GM19372 (cell line): ENCODE measurements around the gene ATP5F1D.
A peak's percentile ranks its signal among the peaks of the same experiment; 100 is the strongest.

Experiments
- ATAC-seq: cut with Tn5 transposase; IDR thresholded peaks from one replicate; pipeline ENCODE4 v1.9.1; 2021; ENCODE audit warnings: mild to moderate bottlenecking, low read depth, moderate library complexity; ENCODE audit not compliant: unreplicated experiment

The ATP5F1D gene

DNA sequence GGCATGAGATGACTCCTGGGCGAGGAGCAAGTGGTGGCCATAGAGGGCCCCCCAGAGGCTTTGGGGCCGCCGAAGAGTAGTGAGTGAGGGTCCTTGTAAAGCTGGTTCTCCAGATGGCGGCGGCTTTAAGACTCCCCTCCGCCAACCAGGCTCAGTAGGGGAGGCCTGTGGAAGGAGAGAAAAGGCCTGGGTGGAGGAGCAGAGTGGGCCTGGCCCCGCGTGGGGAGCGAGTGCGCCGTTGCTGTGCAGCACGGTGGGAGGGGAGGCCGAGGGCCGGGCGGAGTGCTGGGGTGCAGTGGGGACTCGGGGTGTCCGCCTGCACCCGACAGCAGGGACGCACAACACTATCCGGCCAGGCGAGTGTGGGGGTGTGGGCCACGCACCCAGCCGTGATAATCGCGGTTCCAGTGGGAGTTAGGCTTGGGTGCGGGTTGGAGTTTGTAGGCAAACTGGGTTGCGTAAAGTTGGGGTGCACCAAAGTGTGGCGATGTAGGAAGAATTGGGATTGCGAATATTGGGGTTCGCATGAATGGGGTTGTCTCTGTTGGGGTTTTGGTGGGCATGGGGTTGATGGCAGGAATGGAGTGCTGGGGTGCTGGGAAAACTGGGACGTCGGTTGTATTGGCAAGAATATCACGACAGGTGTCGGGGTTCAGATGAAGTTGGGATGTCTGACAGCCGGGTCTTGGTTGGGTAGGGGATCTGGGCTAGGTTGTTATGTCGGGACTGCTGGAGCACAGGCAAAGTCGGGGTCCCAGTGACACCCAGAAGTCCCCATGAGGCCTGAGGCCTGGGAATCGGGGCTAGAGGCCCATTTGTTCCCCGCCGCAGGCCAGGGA, 26.9 kb downstream of the ATP5F1D start:
- ATAC-seq: no peak

DNA sequence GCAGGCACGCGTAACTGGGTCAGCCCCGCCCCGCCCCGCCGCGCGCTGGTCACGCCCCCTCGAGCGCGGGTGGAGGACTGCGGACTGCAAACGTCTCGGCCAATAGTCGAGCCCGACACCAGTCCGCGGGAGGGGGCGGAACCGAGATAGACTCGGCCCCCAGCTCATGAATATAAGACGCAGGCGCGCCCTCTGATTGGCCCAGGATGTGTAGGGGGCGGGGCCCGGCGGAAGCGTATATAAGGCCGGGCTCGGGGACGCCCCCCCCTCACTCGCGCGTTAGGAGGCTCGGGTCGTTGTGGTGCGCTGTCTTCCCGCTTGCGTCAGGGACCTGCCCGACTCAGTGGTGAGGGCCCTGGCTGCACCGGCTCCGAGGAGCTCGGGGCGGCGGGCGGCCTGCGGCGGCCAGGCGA, 27.5 kb downstream of the ATP5F1D start, which contains the start of gene CIRBP:
Gene CIRBP, plus strand, starts transcription at position 268 of the 413 bp plus-strand sequence. CDS start 1,602 bp downstream, outside the sequence.
- ATAC-seq: peak; percentile 55

DNA sequence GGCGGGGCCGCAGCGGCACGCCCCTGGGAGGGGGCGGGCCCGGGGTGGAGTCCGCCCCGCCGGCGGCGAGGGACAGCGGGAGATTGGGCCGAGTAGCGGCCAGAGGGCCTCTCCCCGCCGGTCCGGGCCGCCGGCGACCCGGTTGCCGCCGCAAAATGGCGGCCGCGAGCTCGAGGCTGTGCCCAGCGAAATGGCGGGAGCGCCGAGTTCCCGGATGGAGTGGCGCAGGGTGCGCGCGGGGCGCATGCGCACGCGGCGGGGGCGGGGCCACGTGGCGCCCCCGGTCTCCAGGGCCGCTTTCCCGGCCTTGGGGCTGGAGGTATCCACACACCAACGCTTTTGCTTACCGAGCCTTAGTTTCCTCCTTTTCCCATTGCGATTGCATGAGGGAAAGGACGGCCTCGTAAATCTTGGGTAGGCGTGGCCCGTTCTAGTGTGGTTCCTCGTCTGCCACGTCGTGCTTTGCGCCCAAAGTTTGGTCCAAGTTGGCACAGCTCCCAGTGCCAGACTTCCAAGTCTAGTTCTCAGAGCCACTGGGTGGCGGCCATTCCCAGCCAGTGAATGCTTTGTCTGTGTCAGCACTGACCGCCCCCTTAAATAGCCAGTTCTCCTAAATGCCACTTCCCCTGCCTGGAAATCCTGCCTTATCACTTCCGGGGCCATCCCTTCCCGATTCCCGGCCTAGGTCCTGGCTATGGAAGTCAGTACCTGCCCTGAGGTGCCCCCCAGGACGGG, 28.1 kb downstream of the ATP5F1D start:
- ATAC-seq: peak; percentile 30

DNA sequence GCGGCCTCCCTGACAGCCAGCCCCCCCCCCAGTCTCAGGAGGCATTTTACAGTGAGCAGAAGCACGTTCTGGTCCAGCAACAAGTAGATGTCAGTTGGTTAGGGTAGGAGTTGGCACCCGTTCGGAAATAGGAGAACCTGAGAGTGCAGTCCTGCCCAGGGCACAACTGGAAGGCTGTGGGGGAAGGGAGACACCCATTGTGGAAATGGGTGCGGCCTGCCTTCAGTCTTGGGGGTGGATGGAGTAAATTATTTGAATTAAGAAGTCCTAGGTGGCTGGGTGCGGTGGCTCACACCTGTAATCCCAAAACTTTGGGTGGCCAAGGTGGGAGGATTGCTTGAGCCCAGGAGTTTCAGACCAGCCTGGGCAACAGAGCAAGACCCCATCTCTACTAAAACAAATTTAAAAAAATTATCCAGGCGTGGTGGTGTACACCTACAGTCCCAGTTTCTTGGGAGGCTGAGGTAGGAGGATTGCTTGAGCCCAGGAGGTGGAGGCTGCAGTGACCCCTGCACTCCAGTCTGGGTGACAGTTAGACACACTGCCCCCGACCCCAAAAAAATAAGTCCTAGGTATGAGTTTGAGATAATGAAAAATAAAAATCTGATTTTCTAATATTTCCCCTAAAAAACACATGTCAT, 28.8 kb downstream of the ATP5F1D start:
- no peak for ATAC-seq

DNA sequence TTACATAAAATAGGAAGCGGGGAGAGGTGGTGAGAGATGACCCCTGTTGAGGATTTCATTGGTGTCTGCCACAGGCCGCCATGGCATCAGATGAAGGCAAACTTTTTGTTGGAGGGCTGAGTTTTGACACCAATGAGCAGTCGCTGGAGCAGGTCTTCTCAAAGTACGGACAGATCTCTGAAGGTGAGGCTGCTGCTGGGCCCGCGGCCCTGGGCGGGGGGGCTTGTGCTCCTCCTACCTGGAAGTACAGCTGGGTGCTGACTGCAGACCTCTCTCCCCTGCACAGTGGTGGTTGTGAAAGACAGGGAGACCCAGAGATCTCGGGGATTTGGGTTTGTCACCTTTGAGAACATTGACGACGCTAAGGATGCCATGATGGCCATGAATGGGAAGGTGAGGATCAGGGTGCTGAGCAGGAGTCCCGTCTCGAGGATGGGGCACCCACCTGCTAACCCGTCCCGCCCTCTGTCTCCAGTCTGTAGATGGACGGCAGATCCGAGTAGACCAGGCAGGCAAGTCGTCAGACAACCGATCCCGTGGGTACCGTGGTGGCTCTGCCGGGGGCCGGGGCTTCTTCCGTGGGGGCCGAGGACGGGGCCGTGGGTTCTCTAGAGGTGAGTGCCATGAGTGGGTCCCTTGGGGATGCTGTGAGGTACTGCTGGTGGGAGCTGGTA, 29.4 kb downstream of the ATP5F1D start:
- no peak for ATAC-seq

DNA sequence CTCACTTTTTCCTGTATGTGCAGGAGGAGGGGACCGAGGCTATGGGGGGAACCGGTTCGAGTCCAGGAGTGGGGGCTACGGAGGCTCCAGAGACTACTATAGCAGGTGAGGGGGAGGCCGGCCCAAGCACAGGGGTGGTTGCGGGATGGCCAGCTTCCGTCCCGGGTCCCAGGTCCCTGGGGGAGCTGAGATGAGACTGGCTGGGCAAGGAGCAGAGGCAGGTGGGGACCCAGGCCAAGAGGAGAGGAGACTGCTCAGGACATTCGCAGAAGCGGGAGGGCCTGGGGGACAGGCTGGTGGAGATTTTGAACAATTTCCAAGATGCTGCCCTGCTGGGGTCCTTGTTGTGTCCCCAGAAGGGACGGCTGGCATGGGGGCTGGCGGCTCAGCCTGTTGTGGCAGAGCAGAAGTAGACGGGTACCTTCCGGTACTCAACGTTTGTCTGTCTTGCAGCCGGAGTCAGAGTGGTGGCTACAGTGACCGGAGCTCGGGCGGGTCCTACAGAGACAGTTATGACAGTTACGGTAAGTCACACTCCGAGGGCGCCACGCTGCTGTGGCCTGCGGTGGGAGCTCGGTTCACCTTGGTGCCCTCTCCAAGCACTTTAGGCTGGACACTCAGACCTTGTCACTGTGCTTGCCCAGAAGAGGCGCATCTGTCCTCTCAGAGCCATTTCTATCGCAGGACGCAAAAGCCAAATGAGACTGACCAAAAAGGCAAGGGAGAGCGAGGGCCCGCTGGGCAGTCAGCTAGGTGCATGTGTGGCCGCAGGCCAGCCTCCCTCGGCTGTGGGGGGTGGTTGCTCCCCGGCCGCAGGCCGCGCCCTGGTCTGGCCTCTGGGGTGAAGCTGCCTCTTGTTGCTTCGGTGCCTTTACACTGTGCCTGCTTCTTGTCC, 30.2 kb downstream of the ATP5F1D start:
- ATAC-seq: no peak

DNA sequence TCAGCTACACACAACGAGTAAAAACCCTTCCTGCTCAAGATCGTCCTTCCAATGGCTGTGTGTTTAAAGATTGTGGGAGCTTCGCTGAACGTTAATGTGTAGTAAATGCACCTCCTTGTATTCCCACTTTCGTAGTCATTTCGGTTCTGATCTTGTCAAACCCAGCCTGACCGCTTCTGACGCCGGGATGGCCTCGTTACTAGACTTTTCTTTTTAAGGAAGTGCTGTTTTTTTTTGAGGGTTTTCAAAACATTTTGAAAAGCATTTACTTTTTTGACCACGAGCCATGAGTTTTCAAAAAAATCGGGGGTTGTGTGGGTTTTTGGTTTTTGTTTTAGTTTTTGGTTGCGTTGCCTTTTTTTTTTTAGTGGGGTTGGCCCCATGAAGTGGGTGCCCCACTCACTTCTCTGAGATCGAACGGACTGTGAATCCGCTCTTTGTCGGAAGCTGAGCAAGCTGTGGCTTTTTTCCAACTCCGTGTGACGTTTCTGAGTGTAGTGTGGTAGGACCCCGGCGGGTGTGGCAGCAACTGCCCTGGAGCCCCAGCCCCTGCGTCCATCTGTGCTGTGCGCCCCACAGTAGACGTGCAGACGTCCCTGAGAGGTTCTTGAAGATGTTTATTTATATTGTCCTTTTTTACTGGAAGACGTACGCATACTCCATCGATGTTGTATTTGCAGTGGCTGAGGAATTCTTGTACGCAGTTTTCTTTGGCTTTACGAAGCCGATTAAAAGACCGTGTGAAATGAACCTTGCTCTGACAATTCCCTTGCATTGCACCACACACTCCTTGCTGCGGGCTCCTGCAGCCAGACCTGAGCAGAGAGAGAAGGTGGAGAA, 31.1 kb downstream of the ATP5F1D start:
- ATAC-seq: no peak

DNA sequence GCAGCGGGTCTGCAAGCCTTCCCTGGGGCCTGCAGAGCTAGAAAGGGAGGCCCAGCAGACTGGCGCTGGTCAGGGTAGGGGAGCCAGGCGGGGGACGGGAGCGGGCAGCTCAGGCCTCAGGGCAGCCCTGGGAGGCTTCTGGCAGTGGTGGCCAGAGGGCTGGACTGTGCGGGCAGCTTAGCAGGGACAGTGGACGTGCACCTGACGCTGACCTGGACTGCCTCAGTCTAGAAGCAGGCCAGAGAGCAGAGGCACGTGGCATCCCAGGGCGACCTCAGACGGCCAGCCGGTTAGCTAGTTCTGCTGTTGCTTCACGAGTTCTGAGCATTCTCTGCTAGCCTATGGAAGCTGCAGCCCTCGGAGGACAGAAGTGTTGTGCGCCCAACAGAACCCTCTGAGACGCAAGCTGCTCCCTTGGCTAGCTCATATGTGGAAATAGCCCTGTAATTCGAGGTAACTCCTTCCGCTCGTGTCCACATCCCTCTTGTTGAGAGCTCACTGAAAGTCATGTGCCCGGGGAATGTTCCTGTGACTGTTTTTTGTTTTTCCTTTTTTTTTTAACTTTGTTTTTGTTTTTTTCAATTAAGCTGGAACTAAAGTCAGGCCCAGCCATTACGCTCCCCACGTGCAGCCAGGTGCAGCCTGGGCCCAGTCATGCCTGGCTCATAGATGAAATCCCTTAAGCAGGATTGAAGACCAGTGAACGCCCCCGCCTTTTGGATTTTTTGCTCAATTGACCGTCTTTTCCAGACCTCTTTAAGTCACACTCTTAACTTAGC, 31.9 kb downstream of the ATP5F1D start:
- ATAC-seq: no peak

DNA sequence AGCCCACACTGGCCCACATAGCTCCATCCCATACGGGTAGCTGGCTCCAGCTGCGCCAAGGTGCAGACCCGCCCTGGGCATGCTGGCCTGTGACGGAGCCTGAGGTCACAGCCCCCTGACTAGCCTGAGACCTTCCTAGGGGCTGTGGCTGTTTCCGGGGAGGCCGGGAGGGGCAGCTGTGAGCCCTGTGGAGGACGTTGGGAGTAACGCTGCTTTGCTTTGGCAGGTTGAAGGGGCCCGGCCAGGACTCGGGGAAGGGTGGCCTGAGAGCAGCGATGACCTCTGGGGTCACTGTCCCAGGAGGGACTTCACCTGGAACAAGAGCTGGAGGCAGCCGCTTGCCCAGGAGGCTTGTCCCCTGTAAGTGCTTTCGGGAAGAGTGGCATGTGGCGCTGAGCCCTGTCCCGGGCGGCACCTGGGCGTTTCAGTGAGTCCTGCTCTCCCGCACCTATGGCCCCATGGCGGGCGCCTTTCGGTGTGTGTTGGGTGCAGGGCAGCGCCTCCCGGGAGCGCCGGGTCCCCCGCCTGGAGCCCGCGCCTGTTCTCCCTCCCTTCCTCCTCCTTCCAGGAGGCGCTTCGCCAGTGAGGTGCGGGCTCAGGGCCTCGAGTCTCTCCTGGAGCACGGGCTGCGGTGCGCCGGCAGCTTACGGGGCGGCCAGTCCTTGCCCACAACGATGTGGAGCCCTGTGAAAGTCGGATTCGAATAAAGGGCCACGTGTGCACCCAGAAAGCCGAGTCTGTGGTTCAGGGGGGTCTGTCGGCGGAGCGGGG, 32.7 kb downstream of the ATP5F1D start:
- no peak for ATAC-seq

DNA sequence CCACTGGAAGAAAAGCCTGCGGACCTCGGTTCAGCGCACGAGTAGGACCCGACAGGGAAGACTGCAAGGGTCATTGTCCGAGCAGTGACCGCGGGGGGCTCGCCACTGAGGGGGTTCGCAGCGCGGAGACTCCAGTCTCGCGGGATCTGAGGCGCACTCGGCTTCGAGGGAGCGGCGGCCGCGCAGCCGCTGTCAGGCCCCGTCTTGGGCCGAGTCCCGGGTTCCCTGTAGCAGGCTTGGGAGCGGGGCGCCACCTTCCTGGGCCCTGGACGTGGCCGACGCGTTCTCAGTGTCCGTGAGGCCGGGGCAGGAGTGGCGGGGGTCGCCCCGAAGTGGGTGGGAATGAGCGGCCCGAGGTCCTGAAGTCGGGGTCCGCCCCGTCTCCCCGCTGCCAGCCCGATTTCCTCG, 33.3 kb downstream of the ATP5F1D start:
- ATAC-seq: no peak

DNA sequence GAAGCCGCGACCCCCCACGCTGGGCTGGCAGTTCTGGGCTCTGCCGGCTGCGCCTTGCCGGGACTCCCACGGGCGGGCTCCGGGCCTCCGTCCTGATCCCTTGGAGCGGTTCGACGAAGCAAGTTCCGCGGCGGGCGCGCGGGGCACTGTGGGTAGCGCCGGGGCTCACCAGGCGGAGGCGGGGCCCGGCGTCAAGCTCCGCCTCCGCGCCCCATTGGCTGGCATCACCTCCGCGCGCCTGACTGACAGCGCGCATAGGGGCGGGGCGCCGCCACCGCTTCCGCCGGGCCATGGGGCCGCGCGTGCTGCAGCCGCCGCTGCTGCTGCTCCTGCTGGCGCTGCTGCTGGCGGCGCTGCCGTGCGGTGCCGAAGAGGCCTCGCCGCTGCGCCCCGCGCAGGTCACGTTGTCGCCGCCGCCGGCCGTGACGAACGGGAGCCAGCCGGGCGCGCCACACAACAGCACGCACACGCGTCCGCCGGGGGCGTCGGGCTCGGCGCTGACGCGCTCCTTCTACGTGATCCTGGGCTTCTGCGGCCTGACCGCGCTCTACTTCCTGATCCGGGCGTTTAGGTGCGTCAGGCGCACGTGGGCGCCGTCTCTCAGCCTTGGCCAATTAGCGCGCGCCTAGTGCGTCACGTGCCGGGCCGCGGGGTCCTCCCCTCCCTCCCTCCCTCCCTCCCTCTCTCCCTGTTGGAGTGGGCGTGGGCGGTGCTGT, 33.9 kb downstream of the ATP5F1D start, which contains the start of gene FAM174C:
Gene FAM174C, plus strand, starts transcription at position 271 of the 716 bp plus-strand sequence. Its CDS starts 20 bp downstream, at position 291.
- peak; percentile 79 for ATAC-seq

DNA sequence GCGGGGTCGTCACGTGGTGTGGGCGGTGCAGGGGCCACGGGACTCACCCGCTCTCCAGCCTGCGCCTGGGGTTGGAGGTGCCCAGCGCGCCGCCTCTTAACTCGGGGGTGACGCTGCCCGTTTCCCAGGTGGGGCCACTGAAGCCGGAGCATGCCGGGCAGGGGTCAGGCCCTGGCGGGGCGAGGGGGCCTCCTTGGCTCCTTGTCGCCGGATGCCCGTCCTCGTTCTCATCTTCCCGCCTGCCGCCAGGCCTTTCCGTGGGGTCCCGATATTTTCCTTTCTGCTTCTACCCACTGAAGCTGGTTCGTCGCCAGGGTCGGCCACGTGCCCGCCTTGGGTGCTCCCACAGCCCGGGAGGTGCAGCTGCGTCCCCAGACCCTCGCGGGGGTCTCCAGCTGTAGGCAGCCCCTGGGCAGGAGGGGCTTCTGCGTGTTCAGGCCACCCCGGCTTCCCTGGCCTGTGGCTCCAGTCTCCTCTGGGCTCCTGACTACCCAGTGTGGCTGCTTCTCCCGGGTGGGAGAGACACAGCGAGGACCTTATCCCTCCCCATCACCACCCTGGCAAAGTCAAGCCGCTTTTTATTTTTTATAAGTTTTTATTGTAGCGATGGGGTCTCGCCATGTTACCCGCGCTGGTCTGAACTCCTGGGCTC, 34.6 kb downstream of the ATP5F1D start:
- no peak for ATAC-seq

DNA sequence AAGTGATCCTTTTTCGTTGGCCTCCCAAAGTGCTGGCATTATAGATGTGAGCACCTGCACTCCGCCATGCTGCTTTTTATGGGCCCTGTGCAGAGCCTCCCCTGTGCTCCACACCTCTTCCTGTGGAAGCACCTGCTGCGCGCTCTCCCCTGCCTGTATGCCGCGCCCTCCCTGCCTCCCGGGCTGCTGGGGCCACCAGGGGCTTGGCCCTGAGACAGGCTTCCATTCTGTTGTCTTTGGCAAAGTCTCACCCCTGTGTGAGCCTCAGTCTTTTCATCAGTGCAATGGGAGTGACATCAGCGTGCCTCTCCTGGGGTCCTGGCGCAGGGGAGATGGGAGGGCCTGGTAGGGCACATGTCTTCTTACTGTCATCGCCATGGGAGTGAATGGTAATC, 35.1 kb downstream of the ATP5F1D start:
- no peak for ATAC-seq

DNA sequence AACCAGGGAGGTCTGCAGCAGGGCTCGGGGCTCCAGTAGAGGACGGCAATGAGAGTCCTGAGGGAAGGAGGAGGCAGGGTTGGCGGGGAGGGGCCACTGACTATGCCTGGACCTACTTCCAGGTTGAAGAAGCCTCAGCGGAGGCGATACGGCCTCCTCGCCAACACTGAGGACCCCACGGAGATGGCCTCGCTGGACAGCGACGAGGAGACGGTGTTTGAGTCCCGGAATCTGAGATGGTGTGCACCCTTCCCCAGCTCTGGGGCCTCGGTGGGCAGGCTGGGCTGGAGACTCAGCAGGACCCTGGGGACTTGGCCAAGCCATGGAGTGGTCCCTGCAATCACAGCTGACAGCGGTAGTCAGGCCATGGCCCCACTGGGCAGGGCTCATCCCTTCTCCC, 35.5 kb downstream of the ATP5F1D start:
- no peak for ATAC-seq

DNA sequence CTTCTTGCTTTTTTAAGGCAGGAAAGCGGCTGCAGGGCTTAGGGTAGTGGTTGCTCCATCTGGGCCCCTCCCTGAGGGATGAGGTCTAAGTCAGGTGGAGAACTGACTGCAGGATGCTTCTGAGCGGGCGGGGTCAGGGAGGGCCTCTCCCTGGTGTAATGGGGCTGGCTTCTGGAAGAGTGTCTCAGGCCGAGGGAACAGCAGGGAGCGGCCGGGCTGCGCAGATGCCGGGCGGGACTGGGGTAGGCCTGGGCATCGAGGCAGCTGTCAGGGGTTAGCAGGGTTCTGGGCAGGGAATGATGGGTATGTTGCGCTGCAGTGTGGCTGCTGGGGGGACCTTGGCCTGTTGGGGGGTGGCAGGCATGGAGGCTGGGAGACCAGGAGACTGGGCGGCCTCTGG, 36.5 kb downstream of the ATP5F1D start:
- ATAC-seq: no peak
